Heart right ventricle (tissue), 16 donors: ENCODE results near the gene THOP1. TPM values are rescaled to one million over a fixed set of nuclear protein-coding genes. Genes with fewer than 3 reads are reported as not detected.

Source experiments
- ATAC-seq, 8 donors: fragments of 200-7000 bp; cut with Tn5 transposase; one replicate each; pipeline ENCODE4 v1.9.1; 2020; ENCODE audit warnings: mild to moderate bottlenecking in 8 of 8, moderate library complexity in 8 of 8, moderate number of reproducible peaks in 1 of 8
- DNase-seq, 2 donors: peaks; one replicate each; pipeline ENCODE4 v3.0.0-alpha.2; 2020
- H3K27ac ChIP-seq, 10 donors: fragments of 200-600 bp; sonication (generic) in 2 of 10; one replicate each; pipeline versions ENCODE4 v1.5.0 to v1.8.0; 2020 to 2022; ENCODE audit warnings: mild to moderate bottlenecking in 3 of 10
- H3K27me3 ChIP-seq, 7 donors: fragments of 200-600 bp; one replicate each; pipeline ENCODE4 v1.8.0; 2021 to 2022; ENCODE audit warnings: mild to moderate bottlenecking in 2 of 7
- H3K36me3 ChIP-seq, 9 donors: fragments of 200-600 bp; sonication (generic) in 1 of 9; one replicate each; pipeline versions ENCODE4 v1.5.0 to v1.8.0; 2020 to 2022; ENCODE audit warnings: mild to moderate bottlenecking in 2 of 9
- H3K4me1 ChIP-seq, 9 donors: fragments of 200-600 bp; sonication (generic) in 1 of 9; one replicate each; pipeline versions ENCODE4 v1.5.0 to v1.8.0; 2020 to 2022; ENCODE audit warnings: mild to moderate bottlenecking in 4 of 9
- H3K4me3 ChIP-seq, 10 donors: fragments of 200-600 bp; sonication (generic) in 2 of 10; one replicate each; pipeline versions ENCODE4 v1.5.0 to v1.8.0; 2020 to 2022; ENCODE audit warnings: mild to moderate bottlenecking in 7 of 10, moderate library complexity in 2 of 10
- H3K9me3 ChIP-seq, 11 donors: fragments of 200-600 bp in 10 of 11; sonication (generic) in 2 of 11; one replicate each; pipeline versions ENCODE4 v1.5.0 to v1.8.0; 2013 to 2022; ENCODE audit warnings: mild to moderate bottlenecking in 2 of 11, control low read depth in 1 of 11, moderate library complexity in 1 of 11
- WGBS, 2 donors: extraction: QIAGEN DNeasy Blood & Tissue Kit; methylation state at CpG; one replicate each; pipeline ENCODE4 v1.1.7; 2013; ENCODE audit warnings: inconsistent platforms in 1 of 2; 5-methylcytosine and 5-hydroxymethylcytosine counted together
- intact Hi-C, 10 donors: fragments of 100-400 bp; cut with DNase I; formaldehyde crosslinking; loops; one replicate each; pipeline versions ENCODE4 v1.11.1 to v1.14.2; 2022
- polyA plus RNA-seq, 2 donors: library from polyadenylated mRNA; stranded (reverse); fragments of 200-250 nt; gene quantifications; one replicate each; pipeline ENCODE4 v1.2.3, GENCODE V29; 2013
- total RNA-seq, 10 donors: library from RNA; stranded (reverse); fragmentation: NEBNext Ultra II Directional in 3 of 10; extraction: Animal tissue kit (Norgen Biotek cat#: 25700) in 3 of 10; gene quantifications; one replicate each; pipeline versions ENCODE4 v1.2.1 to v1.2.4, GENCODE V29; 2021 to 2023
- TF ChIP-seq, protein P1 (sequence below), 9 donors: fragments of 200-600 bp; sonication (generic) in 2 of 9; IDR thresholded peaks; one replicate each; pipeline versions ENCODE4 v1.5.0 to v1.8.0; 2021 to 2022; ENCODE audit warnings: antibody characterized with exemption in 9 of 9, mild to moderate bottlenecking in 5 of 9, moderate library complexity in 1 of 9
- donor health status: Arrhythmogenic right ventricular cardiomyopathy.
- donor health status: ischemic (EF 13 %, LVEDD 7.1; RV severe dilation, severe dysfunction).
- donor health status: healthy with polysubstance abuse.
- donor health status: DM: no; HTN: yes; CAD: no.
- donor health status: DM: no; HTN: no; CAD: no.
- donor health status: ischemic (EF 25% LVEDD 6.9; RV normal size, moderate dysfunction).
- donor health status: ischemic (EF 25% LVEDD 5.7; RV mildly dilated, moderate dysfunction).
- donor health status: healthy.
- donor health status: DM: yes; HTN: yes; CAD: no.
- donor health status: Ischemic cardiomyopathy.
- donor health status: ischemic (EF 35%, LVEDD 5.7; RV mildly dilated, moderate dysfunction).
- donor health status: nonischemic (EF 11% LVEDD 7.7; RV severe dilation, severe dysfunction).
- donor health status: DM: yes; HTN: yes; CAD: no.
- donor health status: PGD.
- donor health status: ischemic (EF 29% LVEDD 5.4; RV normal size, mild dysfunction).
- donor health status: nonischemic (EF 23%, LVEDD 6.1; RV moderate dilation, normal function).

THOP1 gene
- total and polyA plus RNA-seq, 12 donors = 37.5 to 85.3 (median 45.2) TPM

DNA sequence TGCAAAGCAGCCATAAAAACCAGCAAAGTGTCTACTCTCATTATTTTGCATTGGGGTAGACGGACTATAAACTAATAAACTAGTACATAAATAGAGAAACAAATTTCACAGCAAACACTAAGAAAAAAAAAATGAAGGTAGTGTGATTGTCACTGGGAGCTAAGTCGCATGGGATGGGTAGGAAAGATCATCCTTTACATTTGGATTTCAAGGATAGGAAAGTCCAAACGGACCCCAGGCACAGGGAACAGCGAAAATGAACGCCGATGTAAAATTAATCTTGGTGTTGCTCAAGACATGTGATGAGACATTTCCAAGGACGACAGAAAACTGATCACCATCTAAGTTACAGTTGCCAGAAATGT is 1.5 kb upstream of the THOP1 start:
- H3K27ac ChIP-seq = peak overlapping the region in 9 of 10 donors; percentile 88 to 100 (median 96)
- no peaks in the 10 kb centered on the region for H3K27me3 ChIP-seq
- TF ChIP-seq, protein P1, sequence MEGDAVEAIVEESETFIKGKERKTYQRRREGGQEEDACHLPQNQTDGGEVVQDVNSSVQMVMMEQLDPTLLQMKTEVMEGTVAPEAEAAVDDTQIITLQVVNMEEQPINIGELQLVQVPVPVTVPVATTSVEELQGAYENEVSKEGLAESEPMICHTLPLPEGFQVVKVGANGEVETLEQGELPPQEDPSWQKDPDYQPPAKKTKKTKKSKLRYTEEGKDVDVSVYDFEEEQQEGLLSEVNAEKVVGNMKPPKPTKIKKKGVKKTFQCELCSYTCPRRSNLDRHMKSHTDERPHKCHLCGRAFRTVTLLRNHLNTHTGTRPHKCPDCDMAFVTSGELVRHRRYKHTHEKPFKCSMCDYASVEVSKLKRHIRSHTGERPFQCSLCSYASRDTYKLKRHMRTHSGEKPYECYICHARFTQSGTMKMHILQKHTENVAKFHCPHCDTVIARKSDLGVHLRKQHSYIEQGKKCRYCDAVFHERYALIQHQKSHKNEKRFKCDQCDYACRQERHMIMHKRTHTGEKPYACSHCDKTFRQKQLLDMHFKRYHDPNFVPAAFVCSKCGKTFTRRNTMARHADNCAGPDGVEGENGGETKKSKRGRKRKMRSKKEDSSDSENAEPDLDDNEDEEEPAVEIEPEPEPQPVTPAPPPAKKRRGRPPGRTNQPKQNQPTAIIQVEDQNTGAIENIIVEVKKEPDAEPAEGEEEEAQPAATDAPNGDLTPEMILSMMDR (IDR thresholded peaks at IDR 0.05) = no peak
- no peak for DNase-seq
- peak overlapping the region in 6 of 10 donors; percentile 92 to 100 (median 96) for H3K4me3 ChIP-seq
- ATAC-seq = no peak
- peaks cover 20 to 66% (median 58%) of the 10 kb centered on the region in 9 donors for H3K4me1 ChIP-seq
- no peaks in the 10 kb centered on the region for H3K9me3 ChIP-seq
- intact Hi-C loops = loop anchor here in 2 of 10 donors (1.0 to 2.0 kb wide), 2 partner anchors 57 to 58 kb away; partner anchors contain the start of gene ZNF555 (in 2 of the 2)
- peaks cover 0 to 15% (median 0%) of the 10 kb centered on the region in 9 donors for H3K36me3 ChIP-seq
- WGBS, 2 donors = 76 to 88% methylated on average over 7 of the region's 7 CpGs

DNA sequence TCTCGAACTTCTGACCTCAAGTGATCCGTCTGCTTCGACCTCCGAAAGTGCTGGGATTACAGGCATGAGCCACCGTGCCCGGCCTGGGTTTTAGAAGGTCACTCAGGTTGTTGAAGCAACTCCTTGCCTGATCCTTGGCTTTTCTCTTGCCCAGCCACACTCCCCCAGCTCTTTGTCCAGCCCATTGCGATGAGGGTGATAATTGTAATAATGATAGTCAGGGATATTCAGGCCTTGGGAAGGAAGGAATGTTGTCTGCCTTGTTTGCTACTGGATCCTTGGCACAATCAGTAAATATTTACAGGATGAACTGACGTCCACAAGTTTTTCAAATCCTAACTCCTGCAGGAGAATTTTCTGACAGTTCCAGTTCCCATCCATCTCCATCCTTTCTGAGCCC is 1.8 kb downstream of the THOP1 start:
- H3K4me3 ChIP-seq = no peak overlapping the region
- no peak overlapping the region for H3K27ac ChIP-seq
- TF ChIP-seq, protein P1 (IDR thresholded peaks at IDR 0.05) = no peak
- ATAC-seq (no peak), DNase-seq (no peak)
- peaks cover 8 to 35% (median 28%) of the 10 kb centered on the region in 9 donors for H3K4me1 ChIP-seq
- no peaks in the 10 kb centered on the region for H3K9me3 ChIP-seq
- intact Hi-C loops = no loop called here
- WGBS, 2 donors = 92% methylated on average over 8 of the region's 8 CpGs
- H3K36me3 ChIP-seq = peaks cover 0 to 26% (median 0%) of the 10 kb centered on the region in 9 donors
- no peaks in the 10 kb centered on the region for H3K27me3 ChIP-seq

DNA sequence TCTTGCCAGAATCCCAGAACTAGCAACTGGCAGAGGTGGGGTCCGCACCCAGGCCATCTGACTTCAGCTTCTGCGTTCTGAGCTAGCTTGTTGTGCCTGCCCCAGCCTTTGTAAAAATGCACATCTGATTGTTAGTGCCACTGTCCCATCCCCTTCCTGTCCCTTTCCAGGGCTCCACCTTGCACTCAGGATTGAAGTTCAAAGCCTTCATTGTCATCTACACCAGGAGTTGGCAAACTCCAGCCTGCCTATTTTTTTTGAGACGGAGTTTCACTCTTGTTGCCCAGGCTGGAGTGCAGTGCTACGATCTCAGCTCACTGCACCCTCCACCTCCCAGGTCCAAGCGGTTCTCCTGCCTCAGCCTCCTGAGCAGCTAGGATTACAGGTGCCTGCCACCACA is 2.9 kb downstream of the THOP1 start:
- H3K27me3 ChIP-seq = no peaks in the 10 kb centered on the region
- peaks cover 0 to 34% (median 0%) of the 10 kb centered on the region in 9 donors for H3K36me3 ChIP-seq
- TF ChIP-seq, protein P1 (IDR thresholded peaks at IDR 0.05) = no peak
- H3K9me3 ChIP-seq = no peaks in the 10 kb centered on the region
- no peak for ATAC-seq
- H3K27ac ChIP-seq = no peak overlapping the region
- H3K4me1 ChIP-seq = peaks cover 6 to 28% (median 25%) of the 10 kb centered on the region in 9 donors
- intact Hi-C loops = no loop called here
- no peak for DNase-seq
- WGBS, 2 donors = 86 to 94% methylated on average over 5 of the region's 5 CpGs
- H3K4me3 ChIP-seq = no peak overlapping the region

DNA sequence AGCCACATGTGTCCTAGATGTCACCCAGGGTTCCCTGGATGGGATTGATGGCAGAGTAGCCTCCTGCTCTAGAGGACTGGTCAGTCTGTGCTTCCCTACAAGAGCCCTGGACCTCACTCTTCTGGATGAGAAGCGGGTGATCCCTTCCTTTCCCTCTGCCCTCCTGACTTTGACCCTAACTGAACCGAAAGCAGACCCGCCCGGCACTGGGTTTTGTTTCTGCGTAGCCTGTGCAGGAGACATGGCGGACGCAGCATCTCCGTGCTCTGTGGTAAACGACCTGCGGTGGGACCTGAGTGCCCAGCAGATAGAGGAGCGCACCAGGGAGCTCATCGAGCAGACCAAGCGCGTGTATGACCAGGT is 4.9 kb downstream of the THOP1 start:
- ATAC-seq = no peak
- TF ChIP-seq, protein P1 (IDR thresholded peaks at IDR 0.05) = no peak
- Histone ChIP-seq H3K36me3 (peaks cover 0 to 53% (median 6%) of the 10 kb centered on the region in 9 donors), H3K9me3 (no peaks in the 10 kb centered on the region), H3K27me3 (no peaks in the 10 kb centered on the region), H3K27ac (no peak overlapping the region), H3K4me1 (peaks cover 4 to 11% (median 8%) of the 10 kb centered on the region in 9 donors), H3K4me3 (no peak overlapping the region)
- intact Hi-C loops = no loop called here
- no peak for DNase-seq
- 93 to 96% methylated on average over 14 of the region's 14 CpGs for WGBS, 2 donors
